M059J (cell line): ENCODE results near the gene VCX3A. TPM values are rescaled to one million over a fixed set of nuclear protein-coding genes. Genes with fewer than 3 reads are reported as not detected.
"Not testable (repeated sequence)": the region's sequence is repeated elsewhere in the genome, so short reads cannot be mapped to it uniquely, and the experiment has no call there.

Experiments
- DNase-seq: peaks from one replicate; pipeline ENCODE4 v3.0.0-alpha.2; 2012; ENCODE audit warnings: low read depth
- total RNA-seq: library from RNA; depleted of rRNA; stranded (reverse); fragments of >200 nt; shearing (Covaris generic); gene quantifications from 2 replicates; pipeline ENCODE4 v1.2.3, GENCODE V29; 2014; rRNA removed

The VCX3A gene
- 2.4 and 5.6 TPM in 2 replicates for total RNA-seq

- not testable (repeated sequence) for DNase-seq
Observed at GRCh38 chrX:6535018-6535417, at the start of gene VCX3A. TSS of gene VCX3A (minus strand) at chrX:6535118. CDS start at chrX:6534497, 621 bp downstream.

GRCh38 chrX:6574762-6575161, 39.8 kb upstream of the VCX3A start:
- DNase-seq, result no peak

GRCh38 chrX:6568031-6568430, 33.1 kb upstream of the VCX3A start:
- no peak for DNase-seq

- no peak for DNase-seq
Observed at GRCh38 chrX:6558979-6559378, 24.1 kb upstream of the VCX3A start.

- no peak for DNase-seq
Observed at GRCh38 chrX:6557690-6558089, 22.8 kb upstream of the VCX3A start.

- DNase-seq, result no peak
Observed at GRCh38 chrX:6550999-6551398, 16.1 kb upstream of the VCX3A start.

GRCh38 chrX:6545712-6546111, 10.8 kb upstream of the VCX3A start:
- DNase-seq, result no peak

- no peak for DNase-seq
Observed at GRCh38 chrX:6526564-6527136, 8.3 kb downstream of the VCX3A start.

GRCh38 chrX:6517376-6517775, 17.5 kb downstream of the VCX3A start:
- no peak for DNase-seq

GRCh38 chrX:6506444-6506843, 28.5 kb downstream of the VCX3A start:
- no peak for DNase-seq

GRCh38 chrX:6505960-6506359, 29.0 kb downstream of the VCX3A start:
- DNase-seq, result no peak

- no peak for DNase-seq
Observed at GRCh38 chrX:6500719-6501118, 34.2 kb downstream of the VCX3A start.

- DNase-seq, result no peak
Observed at GRCh38 chrX:6498324-6498723, 36.6 kb downstream of the VCX3A start.
